ENCODE data around the gene TXNDC5. TPM values are rescaled to one million over a fixed set of nuclear protein-coding genes. Genes with fewer than 3 reads are reported as not detected.

The TXNDC5 gene
- total RNA-seq, 2 experiments from 2014 or later = 312 to 319 TPM

DNA sequence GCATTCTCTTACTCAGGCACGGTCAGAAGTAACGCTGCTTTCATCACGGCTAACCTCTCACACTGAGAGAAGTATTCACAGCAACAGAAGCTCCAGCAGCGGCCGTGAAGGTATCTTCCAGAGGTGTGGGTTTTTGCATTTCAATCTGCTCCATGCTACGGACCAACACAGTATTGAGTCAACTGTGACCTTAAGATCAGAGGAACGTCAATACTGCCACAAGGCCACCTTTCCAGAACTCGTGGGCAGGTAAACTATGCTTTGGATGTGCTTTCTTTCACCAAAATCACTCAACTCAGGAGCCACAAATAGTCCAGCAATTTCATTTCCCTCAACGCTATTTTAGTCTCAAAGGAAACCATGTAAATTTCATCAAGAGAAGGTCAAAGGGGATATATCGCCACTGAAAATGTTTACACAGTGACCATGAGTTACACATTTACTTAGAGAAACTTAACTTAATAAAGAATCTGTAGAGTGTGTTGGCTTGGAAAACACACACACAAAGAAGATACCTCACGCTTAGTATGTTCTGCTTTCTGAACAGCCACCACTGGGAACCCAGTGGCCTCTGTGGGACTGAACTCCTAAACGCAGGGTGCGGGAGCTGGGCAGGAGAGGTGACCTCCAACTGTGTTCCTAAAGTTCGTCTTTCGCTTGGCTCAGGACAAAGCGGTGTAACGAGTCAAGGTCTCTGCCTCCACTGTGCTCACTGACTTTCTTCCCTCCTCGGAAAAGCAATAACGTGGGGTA lies 27.9 kb downstream of the TXNDC5 start:
- no peaks in the 10 kb centered on the region for H4K20me1 ChIP-seq (ENCODE audit: insufficient read depth, low read length)
- no peak overlapping the region for H2AFZ ChIP-seq (ENCODE audit: low read length)
- peaks cover 89% of the 10 kb centered on the region for H3K36me3 ChIP-seq (ENCODE audit: insufficient read depth, low read length)
- ChIA-PET POLR2A (no interaction called here), CTCF (ENCODE audit: unreplicated experiment) (no interaction called here)
- DNase-seq (ENCODE audit: low spot score) = no peak
- H3K4me2 ChIP-seq (ENCODE audit: low read length) = no peak overlapping the region
- H3K9me3 ChIP-seq (ENCODE audit: low read length) = no peaks in the 10 kb centered on the region
- no peak for TF ChIP-seq EZH2phosphoT487 (IDR thresholded peaks at IDR 0.05; ENCODE audit: borderline replicate concordance, low read depth, low read length)
- TF ChIP-seq, protein P1, sequence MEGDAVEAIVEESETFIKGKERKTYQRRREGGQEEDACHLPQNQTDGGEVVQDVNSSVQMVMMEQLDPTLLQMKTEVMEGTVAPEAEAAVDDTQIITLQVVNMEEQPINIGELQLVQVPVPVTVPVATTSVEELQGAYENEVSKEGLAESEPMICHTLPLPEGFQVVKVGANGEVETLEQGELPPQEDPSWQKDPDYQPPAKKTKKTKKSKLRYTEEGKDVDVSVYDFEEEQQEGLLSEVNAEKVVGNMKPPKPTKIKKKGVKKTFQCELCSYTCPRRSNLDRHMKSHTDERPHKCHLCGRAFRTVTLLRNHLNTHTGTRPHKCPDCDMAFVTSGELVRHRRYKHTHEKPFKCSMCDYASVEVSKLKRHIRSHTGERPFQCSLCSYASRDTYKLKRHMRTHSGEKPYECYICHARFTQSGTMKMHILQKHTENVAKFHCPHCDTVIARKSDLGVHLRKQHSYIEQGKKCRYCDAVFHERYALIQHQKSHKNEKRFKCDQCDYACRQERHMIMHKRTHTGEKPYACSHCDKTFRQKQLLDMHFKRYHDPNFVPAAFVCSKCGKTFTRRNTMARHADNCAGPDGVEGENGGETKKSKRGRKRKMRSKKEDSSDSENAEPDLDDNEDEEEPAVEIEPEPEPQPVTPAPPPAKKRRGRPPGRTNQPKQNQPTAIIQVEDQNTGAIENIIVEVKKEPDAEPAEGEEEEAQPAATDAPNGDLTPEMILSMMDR (conservative IDR thresholded peaks at IDR 0.05; ENCODE audit: low read length) = no peak
- H3K9me2 ChIP-seq (ENCODE audit: insufficient read depth, low read length) = no peaks in the 10 kb centered on the region
- H3K27ac ChIP-seq (ENCODE audit: low read depth, low read length, poor library complexity, severe bottlenecking) = no peak overlapping the region
- intact Hi-C loops (cut with micrococcal nuclease; ENCODE audit: unreplicated experiment) = loop anchor here (5.0 kb wide), 1 partner anchor 160 kb away; no protein-coding TSS in a partner anchor
- no peaks in the 10 kb centered on the region for H3K79me2 ChIP-seq (ENCODE audit: insufficient read depth, low read depth, low read length)
- BruUV-seq (replicated peaks) = TSS peak; percentile 42
- H3K4me3 ChIP-seq (ENCODE audit: low read depth, low read length, poor library complexity, severe bottlenecking) = no peak overlapping the region
- H3K4me1 ChIP-seq (ENCODE audit: insufficient read depth, low read length, poor library complexity, severe bottlenecking) = no peaks in the 10 kb centered on the region

DNA sequence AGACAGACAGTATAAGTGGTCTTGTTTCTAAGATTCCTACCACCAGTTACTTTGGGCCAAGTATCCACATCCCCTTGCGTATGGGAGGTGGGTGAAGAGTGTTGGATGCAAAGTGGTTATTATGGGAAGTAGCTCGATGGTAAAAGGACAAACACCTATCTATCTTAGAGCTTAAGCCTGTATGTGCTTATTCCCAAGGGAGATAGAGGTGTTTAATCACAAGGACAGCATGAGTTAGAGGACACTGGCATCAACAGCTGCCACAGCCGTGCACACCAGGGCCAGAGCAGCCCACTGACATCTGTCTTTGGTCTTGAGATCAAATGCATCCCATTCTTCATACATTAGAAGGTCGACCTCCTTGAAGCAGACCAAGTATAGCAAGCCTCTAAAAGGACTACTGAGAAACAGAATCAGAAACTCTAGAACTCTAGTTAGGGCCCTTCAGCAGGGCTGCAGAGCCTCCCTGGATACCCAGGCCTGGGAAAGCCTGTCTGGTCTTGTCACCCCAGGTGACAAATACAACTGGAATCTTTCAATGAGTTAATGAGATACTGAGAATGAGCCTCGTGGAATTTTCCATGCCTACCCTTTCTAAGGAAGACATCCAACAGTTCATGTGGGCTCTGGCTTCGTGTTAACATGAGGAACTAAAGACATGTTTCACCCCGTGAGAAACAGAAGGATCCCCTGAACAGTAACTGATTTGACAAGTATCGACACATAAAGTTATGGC lies 28.7 kb downstream of the TXNDC5 start:
- BruUV-seq (replicated peaks) = no TSS peak
- no peak for DNase-seq (ENCODE audit: low spot score)
- Histone ChIP-seq H3K4me3 (ENCODE audit: low read depth, low read length, poor library complexity, severe bottlenecking) (no peak overlapping the region), H3K9me2 (ENCODE audit: insufficient read depth, low read length) (no peaks in the 10 kb centered on the region), H3K79me2 (ENCODE audit: insufficient read depth, low read depth, low read length) (no peaks in the 10 kb centered on the region), H3K27ac (ENCODE audit: low read depth, low read length, poor library complexity, severe bottlenecking) (no peak overlapping the region), H4K20me1 (ENCODE audit: insufficient read depth, low read length) (no peaks in the 10 kb centered on the region), H3K4me1 (ENCODE audit: insufficient read depth, low read length, poor library complexity, severe bottlenecking) (no peaks in the 10 kb centered on the region), H3K4me2 (ENCODE audit: low read length) (no peak overlapping the region), H3K36me3 (ENCODE audit: insufficient read depth, low read length) (peaks cover 82% of the 10 kb centered on the region), H3K9me3 (ENCODE audit: low read length) (no peaks in the 10 kb centered on the region), H2AFZ (ENCODE audit: low read length) (no peak overlapping the region)
- ChIA-PET CTCF (ENCODE audit: unreplicated experiment) (no interaction called here), POLR2A (interaction anchor here (0.7 to 1.0 kb wide), 2 partner anchors 33 to 259 kb away, joined by 3 read pairs; no protein-coding TSS in a partner anchor)
- intact Hi-C loops (cut with micrococcal nuclease; ENCODE audit: unreplicated experiment) = loop anchor here (5.0 kb wide), 1 partner anchor 160 kb away; no protein-coding TSS in a partner anchor
- TF ChIP-seq, protein P1 (conservative IDR thresholded peaks at IDR 0.05; ENCODE audit: low read length) = no peak
- TF ChIP-seq EZH2phosphoT487 (IDR thresholded peaks at IDR 0.05; ENCODE audit: borderline replicate concordance, low read depth, low read length) = no peak

Measured in OCI-LY7 (cell line).